GM12878 (cell line): ENCODE measurements around the gene OSBPL10. TPM values are rescaled to one million over a fixed set of nuclear protein-coding genes. Genes with fewer than 3 reads are reported as not detected.

Experiments used
- ATAC-seq: fragments of 200-7000 bp; cut with Tn5 transposase; 3 replicates; pipeline ENCODE4 v1.9.1; 2020; ENCODE audit warnings: mild to moderate bottlenecking, moderate library complexity
- BruUV-seq: library from RNA; stranded (reverse); fragments of 400-500 nt; replicated peaks from 2 replicates; lab custom pipeline; 2021; lab: Mats Ljungman, UMichigan
- CTCF ChIA-PET: fragments of 300-600 bp; sonication (Branson Sonifier 250); formaldehyde crosslinking; extraction: SDS; loops from one replicate; lab custom pipeline; 2021; ENCODE audit warnings: inconsistent platforms; lab: Yijun Ruan, JAX
- POLR2A ChIA-PET: fragments of 350-600 bp; formaldehyde crosslinking; extraction: SDS; loops from one replicate; lab custom pipeline; 2021; ENCODE audit warnings: inconsistent platforms; lab: Charles Lee
- RAD21 ChIA-PET: fragments of 300-600 bp; sonication (Branson Sonifier 250); formaldehyde crosslinking; loops from one replicate; lab custom pipeline; 2023; ENCODE audit warnings: antibody characterized with exemption; ENCODE audit not compliant: unreplicated experiment; lab: Charles Lee
- SMC1A ChIA-PET: fragments of 300-600 bp; sonication (Branson Sonifier 250); formaldehyde crosslinking; loops from one replicate; lab custom pipeline; 2023; ENCODE audit not compliant: unreplicated experiment, uncharacterized antibody; lab: Charles Lee
- DNase-seq: peaks from one replicate; pipeline ENCODE4 v3.0.0-alpha.2; 2011; ENCODE audit warnings: low read depth, low spot score
- FAIRE-seq: peaks from 3 replicates; lab custom pipeline; 2011; peaks lifted over from hg19 to GRCh38; lab: Jason Lieb, UNC
- H2AFZ ChIP-seq: 2 replicates; pipeline ENCODE4 v1.6.0; 2011; ENCODE audit warnings: low read depth, low read length, control low read depth; ENCODE audit not compliant: control insufficient read depth
- H3K27ac ChIP-seq: 2 replicates; pipeline ENCODE4 v1.5.1; 2011; ENCODE audit warnings: control low read depth; ENCODE audit not compliant: control insufficient read depth, insufficient read depth
- H3K27me3 ChIP-seq, 2 experiments: replicated peaks in 1 of 2; 2 replicates each; pipeline versions ENCODE4 v1.6.0 to v1.6.1; 2011; ENCODE audit warnings: low read length in 1 of 2; ENCODE audit not compliant: control insufficient read depth in 2 of 2, insufficient read depth in 2 of 2
- H3K36me3 ChIP-seq, 2 experiments: 2 replicates each; pipeline ENCODE4 v1.5.1; 2011; ENCODE audit warnings: low read length in 1 of 2; ENCODE audit not compliant: control insufficient read depth in 2 of 2, insufficient read depth in 2 of 2
- H3K4me1 ChIP-seq: 2 replicates; pipeline ENCODE4 v1.6.1; 2011; ENCODE audit warnings: mild to moderate bottlenecking, low read length, moderate library complexity, mixed read lengths; ENCODE audit not compliant: control insufficient read depth, insufficient read depth
- H3K4me2 ChIP-seq: 2 replicates; pipeline ENCODE4 v1.6.0; 2011; ENCODE audit warnings: control low read depth; ENCODE audit not compliant: control insufficient read depth, insufficient read depth
- H3K4me3 ChIP-seq: fragments of 200-600 bp; sonication (generic); 2 replicates; pipeline ENCODE4 v1.5.1; 2016
- H3K79me2 ChIP-seq: 2 replicates; pipeline ENCODE4 v1.6.0; 2011; ENCODE audit warnings: low read length; ENCODE audit not compliant: control insufficient read depth, insufficient read depth
- H3K9ac ChIP-seq: 2 replicates; pipeline ENCODE4 v1.8.0; 2011; ENCODE audit warnings: low read length, control low read depth, mixed read lengths; ENCODE audit not compliant: control insufficient read depth, insufficient read depth
- H3K9me3 ChIP-seq: replicated peaks from 3 replicates; pipeline ENCODE4 v1.5.1; 2011; ENCODE audit warnings: mild to moderate bottlenecking, low read length; ENCODE audit not compliant: control insufficient read depth, insufficient read depth
- H4K20me1 ChIP-seq: 2 replicates; pipeline ENCODE4 v1.6.0; 2011; ENCODE audit not compliant: control insufficient read depth, insufficient read depth
- ASH2L ChIP-seq: fragments of 300-600, 200-600 bp; sonication (generic); IDR thresholded peaks from 2 replicates; pipeline ENCODE4 v1.6.1; 2017; ENCODE audit warnings: low read depth, mild to moderate bottlenecking, borderline replicate concordance
- CHD4 ChIP-seq: fragments of 200-600 bp; sonication (generic); IDR thresholded peaks from 2 replicates; pipeline ENCODE4 v1.6.1; 2016; ENCODE audit warnings: mild to moderate bottlenecking
- DPF2 ChIP-seq: fragments of 450-650 bp; IDR thresholded peaks from 2 replicates; pipeline ENCODE4 v1.6.1; 2017; ENCODE audit warnings: mild to moderate bottlenecking
- E4F1 ChIP-seq: fragments of 450-650 bp; IDR thresholded peaks from 2 replicates; pipeline ENCODE4 v1.6.1; 2018; ENCODE audit warnings: borderline replicate concordance, mild to moderate bottlenecking; ENCODE audit not compliant: partially characterized antibody
- EED ChIP-seq: sonication (generic); IDR thresholded peaks from 2 replicates; pipeline ENCODE4 v1.6.1; 2016; ENCODE audit warnings: antibody characterized with exemption, low read depth
- EGR1 ChIP-seq, 2 experiments: IDR thresholded peaks; 1 replicate in 1 of 2; 2 replicates in 1 of 2; pipeline ENCODE4 v1.6.1; 2011 to 2012; ENCODE audit warnings: low read depth in 2 of 2, low read length in 2 of 2, borderline replicate concordance in 1 of 2, mild to moderate bottlenecking in 1 of 2, moderate library complexity in 1 of 2
- GATAD2B ChIP-seq: fragments of 450-650 bp; conservative IDR thresholded peaks from 2 replicates; pipeline ENCODE4 v1.6.1; 2017; ENCODE audit warnings: low read depth, mild to moderate bottlenecking, moderate library complexity
- HSF1 ChIP-seq: fragments of 150-350 bp; IDR thresholded peaks from 2 replicates; pipeline ENCODE4 v1.6.1; 2014; ENCODE audit warnings: mild to moderate bottlenecking, low read depth, low read length
- IRF5 ChIP-seq: fragments of 450-650 bp; IDR thresholded peaks from 2 replicates; pipeline ENCODE4 v1.6.1; 2017; ENCODE audit warnings: borderline replicate concordance
- NR2C2 ChIP-seq: IDR thresholded peaks from 2 replicates; pipeline ENCODE4 v1.6.1; 2011; ENCODE audit warnings: borderline replicate concordance, low read depth; ENCODE audit not compliant: control insufficient read depth, insufficient read length
- POLR2A ChIP-seq: IDR thresholded peaks from 2 replicates; pipeline ENCODE4 v1.6.1; 2011; ENCODE audit warnings: low read depth, mild to moderate bottlenecking, low read length
- RFX5 ChIP-seq: IDR thresholded peaks from 2 replicates; pipeline ENCODE4 v1.6.1; 2011; ENCODE audit warnings: low read depth, low read length, improper control_type of control experiment
- SUPT20H ChIP-seq: IDR thresholded peaks from 2 replicates; pipeline ENCODE4 v1.6.1; 2011; ENCODE audit warnings: low read depth, mild to moderate bottlenecking, low read length, moderate library complexity, borderline replicate concordance; ENCODE audit not compliant: control insufficient read depth
- SUZ12 ChIP-seq: fragments of 200-600 bp; sonication (generic); IDR thresholded peaks from one replicate; pipeline ENCODE4 v1.6.1; 2018; ENCODE audit warnings: antibody characterized with exemption, mild to moderate bottlenecking; ENCODE audit not compliant: unreplicated experiment
- TBL1XR1 ChIP-seq: IDR thresholded peaks from 2 replicates; pipeline ENCODE4 v1.6.1; 2012; ENCODE audit warnings: low read depth, low read length, improper control_type of control experiment
- ZNF384 ChIP-seq: IDR thresholded peaks from 2 replicates; pipeline ENCODE4 v1.6.1; 2012; ENCODE audit warnings: low read depth, mild to moderate bottlenecking, low read length, improper control_type of control experiment, borderline replicate concordance
- whole genome bisulfite sequencing: methylation state at CpG from one replicate; pipeline ENCODE4 v1.1.6; 2016; ENCODE audit warnings: low lambda C conversion rate; ENCODE audit not compliant: insufficient replicate concordance, insufficient coverage; ENCODE audit errors: missing lambda C conversion rate; 5-methylcytosine and 5-hydroxymethylcytosine counted together
- in situ Hi-C: fragments of 300-500 bp; cut with MboI; formaldehyde crosslinking; loops from 9 replicates; pipeline ENCODE4 v1.14.3; 2018; ENCODE audit warnings: mixed read lengths
- intact Hi-C: fragments of 100-400 bp; cut with micrococcal nuclease; formaldehyde crosslinking; loops from one replicate; pipeline ENCODE4 v1.14.2; 2022; ENCODE audit not compliant: unreplicated experiment
- polyA plus RNA-seq, 11 experiments: library from polyadenylated mRNA; depleted of rRNA in 4 of 11; unstranded in 6 of 11; stranded (reverse) in 5 of 11; fragments of >200 nt; fragmentation: Nextera tagmentation in 4 of 11; fragmentation: Illumina TruSeq in 1 of 11; extraction: Ambion mirVana in 4 of 11; extraction: Trizol in 1 of 11; gene quantifications; 1 replicate in 1 of 11; 2 replicates in 10 of 11; pipeline versions ENCODE4 v1.2.1 to v1.2.3, GENCODE V29; 2011 to 2016; ENCODE audit warnings: inconsistent platforms in 2 of 11, missing spikeins in 2 of 11, low read depth in 1 of 11
- total RNA-seq, 4 experiments: library from RNA; depleted of rRNA in 3 of 4; stranded (reverse); fragments of >200 nt in 3 of 4; fragmentation: Illumina TruSeq in 1 of 4; extraction: Trizol in 1 of 4; gene quantifications; 2 replicates each; pipeline versions ENCODE4 v1.2.1 to v1.2.3, GENCODE V29; 2013 to 2021

Gene OSBPL10
- total and polyA plus RNA-seq, 10 of the 15 experiments (the other 5 are each of a cell fraction or from before 2014, with no cell fraction given): 0.03 to 0.25 (median 0.09) TPM; not detected in 5

- H3K9ac ChIP-seq: no peak overlapping the region
- BruUV-seq: no TSS peak
- TF ChIP-seq RFX5 (no peak), EED (no peak), ASH2L (no peak), NR2C2 (no peak), CHD4 (no peak), DPF2 (no peak), POLR2A (no peak), HSF1 (no peak), ZNF384 (no peak), SUZ12 (no peak), E4F1 (no peak), TBL1XR1 (no peak), EGR1 (IDR thresholded peaks at IDR 0.05; ENCODE audit: borderline replicate concordance in 1 of 2, low read depth in 2 of 2, low read length in 2 of 2) (no peak), SUPT20H (no peak), GATAD2B (no peak), IRF5 (no peak)
Observed at GRCh38 chr3:31946484-31947081, 34.5 kb downstream of the OSBPL10 start.

More at GRCh38 chr3:31946484-31947081, 34.5 kb downstream of the OSBPL10 start:
- H2AFZ ChIP-seq: no peak overlapping the region
- CTCF ChIA-PET: no interaction called here
- no peak overlapping the region for H3K4me2 ChIP-seq
- no peak for ATAC-seq
- no peaks in the 10 kb centered on the region for H3K4me1 ChIP-seq
- H3K4me3 ChIP-seq: no peak overlapping the region
- RAD21 ChIA-PET: no interaction called here
- intact Hi-C loops (no loop called here), in situ Hi-C loops (no loop called here)
- peaks cover 0 to 5% of the 10 kb centered on the region in 2 experiments; a peak in 2 of 4 replicates for H3K27me3 ChIP-seq
- H3K9me3 ChIP-seq: no peaks in the 10 kb centered on the region; the same call in 1 of the 3 replicates
- SMC1A ChIA-PET: no interaction called here
- no peaks in the 10 kb centered on the region for H3K36me3 ChIP-seq
- no peaks in the 10 kb centered on the region; the same call in 1 of the 2 replicates for H4K20me1 ChIP-seq
- no peak overlapping the region for H3K27ac ChIP-seq
- no peak for FAIRE-seq
- no peaks in the 10 kb centered on the region for H3K79me2 ChIP-seq
- no peak for DNase-seq
- POLR2A ChIA-PET: no interaction called here
- WGBS: 14% methylated on average over 10 of the region's 10 CpGs
